Measurements from ENCODE around the gene NCF4.

The NCF4 gene

GRCh38 chr22:36864454-36865215 is 3.8 kb downstream of the NCF4 start:
- DNase-seq (ENCODE audit: low read depth, low spot score) = no peak

GRCh38 chr22:36865346-36865745 is 4.5 kb downstream of the NCF4 start:
- no peak for DNase-seq (ENCODE audit: low read depth, low spot score)

- DNase-seq (ENCODE audit: low read depth, low spot score) = no peak
These were observed 6.9 kb downstream of the NCF4 start for GRCh38 chr22:36867695-36868094.

- no peak for DNase-seq (ENCODE audit: low read depth, low spot score)
These were observed 7.9 kb downstream of the NCF4 start for GRCh38 chr22:36868546-36869181.

GRCh38 chr22:36870250-36870649 is 9.4 kb downstream of the NCF4 start:
- no peak for DNase-seq (ENCODE audit: low read depth, low spot score)

- DNase-seq (ENCODE audit: low read depth, low spot score) = no peak
These were observed 10.9 kb downstream of the NCF4 start for GRCh38 chr22:36871669-36872081.

GRCh38 chr22:36872084-36872483 is 11.3 kb downstream of the NCF4 start:
- DNase-seq (ENCODE audit: low read depth, low spot score) = no peak

GRCh38 chr22:36872866-36873498 is 12.2 kb downstream of the NCF4 start:
- no peak for DNase-seq (ENCODE audit: low read depth, low spot score)

GRCh38 chr22:36873614-36874308 is 13.0 kb downstream of the NCF4 start:
- no peak for DNase-seq (ENCODE audit: low read depth, low spot score)

GRCh38 chr22:36874309-36874696 is 13.5 kb downstream of the NCF4 start:
- no peak for DNase-seq (ENCODE audit: low read depth, low spot score)

- no peak for DNase-seq (ENCODE audit: low read depth, low spot score)
These were observed 13.9 kb downstream of the NCF4 start for GRCh38 chr22:36874736-36875135.

- no peak for DNase-seq (ENCODE audit: low read depth, low spot score)
These were observed 14.9 kb downstream of the NCF4 start for GRCh38 chr22:36875741-36876140.

- no peak for DNase-seq (ENCODE audit: low read depth, low spot score)
These were observed 19.0 kb downstream of the NCF4 start for GRCh38 chr22:36879775-36880174.

GRCh38 chr22:36881504-36882245 is 20.9 kb downstream of the NCF4 start:
- DNase-seq (ENCODE audit: low read depth, low spot score) = no peak

GRCh38 chr22:36884349-36885158 is 23.7 kb downstream of the NCF4 start:
- no peak for DNase-seq (ENCODE audit: low read depth, low spot score)

- DNase-seq (ENCODE audit: low read depth, low spot score) = no peak
These were observed 24.7 kb downstream of the NCF4 start for GRCh38 chr22:36885474-36885873.

- no peak for DNase-seq (ENCODE audit: low read depth, low spot score)
These were observed 25.2 kb downstream of the NCF4 start for GRCh38 chr22:36886016-36886415.

- no peak for DNase-seq (ENCODE audit: low read depth, low spot score)
These were observed 26.4 kb downstream of the NCF4 start for GRCh38 chr22:36887162-36887561.

GRCh38 chr22:36891646-36892045 is 30.8 kb downstream of the NCF4 start:
- no peak for DNase-seq (ENCODE audit: low read depth, low spot score)

- no peak for DNase-seq (ENCODE audit: low read depth, low spot score)
These were observed 31.5 kb downstream of the NCF4 start for GRCh38 chr22:36892292-36892691.

- DNase-seq (ENCODE audit: low read depth, low spot score) = no peak
These were observed 32.5 kb downstream of the NCF4 start for GRCh38 chr22:36893262-36893661.

Measured in smooth muscle cell of the brain vasculature (primary cell).